Right lobe of liver (tissue), 6 donors: ENCODE measurements around the gene STAC. TPM values are rescaled to one million over a fixed set of nuclear protein-coding genes. Genes with fewer than 3 reads are reported as not detected.

Source experiments
- ATAC-seq, 4 donors: fragments of 200-7000 bp; cut with Tn5 transposase; one replicate each; pipeline ENCODE4 v1.9.1; 2020; ENCODE audit warnings: mild to moderate bottlenecking in 4 of 4, moderate library complexity in 4 of 4
- DNase-seq, 3 donors: peaks; one replicate each; pipeline ENCODE4 v3.0.0-alpha.2; 2020
- H3K27ac ChIP-seq, 3 donors: fragments of 200-600 bp; one replicate each; pipeline ENCODE4 v1.8.0; 2022
- H3K27me3 ChIP-seq, 2 donors: fragments of 200-600 bp; one replicate each; pipeline ENCODE4 v1.8.0; 2022
- H3K36me3 ChIP-seq, 4 donors: fragments of 200-600 bp; sonication (generic) in 1 of 4; one replicate each; pipeline versions ENCODE4 v1.5.1 to v1.8.0; 2017 to 2022; ENCODE audit warnings: control low read depth in 1 of 4
- H3K4me1 ChIP-seq, 4 donors: fragments of 200-600 bp; sonication (generic) in 1 of 4; one replicate each; pipeline versions ENCODE4 v1.5.1 to v1.8.0; 2017 to 2022; ENCODE audit warnings: control low read depth in 1 of 4
- H3K4me3 ChIP-seq, 3 donors: fragments of 200-600 bp; one replicate each; pipeline ENCODE4 v1.8.0; 2022
- H3K9me3 ChIP-seq, 4 donors: fragments of 200-600 bp; sonication (generic) in 1 of 4; one replicate each; pipeline versions ENCODE4 v1.5.1 to v1.8.0; 2017 to 2022; ENCODE audit warnings: control low read depth in 1 of 4
- CTCF ChIP-seq, 4 donors: fragments of 200-600 bp in 3 of 4; fragments of 450-650 bp in 1 of 4; IDR thresholded peaks; one replicate each; pipeline versions ENCODE4 v1.5.1 to v1.8.0; 2016 to 2022; ENCODE audit warnings: antibody characterized with exemption in 4 of 4, mild to moderate bottlenecking in 2 of 4
- POLR2A ChIP-seq: fragments of 450-650 bp; IDR thresholded peaks from one replicate; pipeline ENCODE4 v1.6.1; 2017; ENCODE audit warnings: antibody characterized with exemption, mild to moderate bottlenecking
- WGBS: methylation state at CpG from one replicate; pipeline ENCODE4 v1.1.6; 2018; ENCODE audit warnings: low coverage, low lambda C conversion rate; ENCODE audit not compliant: insufficient coverage; ENCODE audit errors: missing lambda C conversion rate; 5-methylcytosine and 5-hydroxymethylcytosine counted together
- intact Hi-C, 2 donors: fragments of 100-400 bp; cut with DNase I; formaldehyde crosslinking; loops; one replicate each; pipeline versions ENCODE4 v1.11.2 to v1.14.1; 2022
- total RNA-seq, 6 experiments: library from RNA; depleted of rRNA in 2 of 6; stranded (reverse); fragments of >200 nt in 2 of 6; fragmentation: NEBNext Ultra II Directional in 3 of 6; extraction: Animal tissue kit (Norgen Biotek cat#: 25700) in 3 of 6; gene quantifications; one replicate each; pipeline versions ENCODE4 v1.1.0 to v1.2.4, GENCODE V29; 2016 to 2023
- donor health status: DM: no; HTN: yes; CAD: no.
- donor health status: DM: no; HTN: no; CAD: no.
- donor health status: DM: no; HTN: no; CAD: no.
- donor health status: DM: no; HTN: yes; CAD: no.
- donor health status: DM: no; HTN: yes; CAD: no.

STAC gene
- total RNA-seq, 6 experiments from 2014 or later, result 0.19 to 1.2 (median 0.70) TPM

GRCh38 chr3:36482880-36483279, 102.6 kb downstream of the STAC start:
- WGBS, result 60% methylated on average over 1 of the region's 3 CpGs
- no peak for ATAC-seq
- no peaks in the 10 kb centered on the region for H3K27me3 ChIP-seq
- no peaks in the 10 kb centered on the region for H3K4me1 ChIP-seq
- no peak for DNase-seq
- intact Hi-C loops, result no loop called here
- H3K36me3 ChIP-seq, result no peaks in the 10 kb centered on the region
- no peaks in the 10 kb centered on the region for H3K9me3 ChIP-seq
- H3K4me3 ChIP-seq, result no peak overlapping the region
- no peak overlapping the region for H3K27ac ChIP-seq
- TF ChIP-seq POLR2A, result no peak
- TF ChIP-seq CTCF (IDR thresholded peaks at IDR 0.05), result no peak

GRCh38 chr3:36483709-36484108, 103.4 kb downstream of the STAC start:
- Histone ChIP-seq H3K4me3 (no peak overlapping the region), H3K27me3 (no peaks in the 10 kb centered on the region), H3K9me3 (no peaks in the 10 kb centered on the region), H3K4me1 (no peaks in the 10 kb centered on the region), H3K36me3 (no peaks in the 10 kb centered on the region), H3K27ac (no peak overlapping the region)
- DNase-seq (no peak), ATAC-seq (no peak)
- TF ChIP-seq CTCF (IDR thresholded peaks at IDR 0.05) (no peak), POLR2A (no peak)
- WGBS, result 81% methylated on average over 3 of the region's 5 CpGs
- intact Hi-C loops, result no loop called here

- TF ChIP-seq POLR2A, result no peak
- no peak for TF ChIP-seq CTCF (IDR thresholded peaks at IDR 0.05)
Observed at GRCh38 chr3:36484386-36484785, 104.1 kb downstream of the STAC start.

GRCh38 chr3:36486009-36486795, 105.9 kb downstream of the STAC start:
- Histone ChIP-seq H3K9me3 (no peaks in the 10 kb centered on the region), H3K27me3 (no peaks in the 10 kb centered on the region), H3K27ac (no peak overlapping the region), H3K4me3 (no peak overlapping the region), H3K4me1 (no peaks in the 10 kb centered on the region), H3K36me3 (no peaks in the 10 kb centered on the region)
- intact Hi-C loops, result no loop called here
- ATAC-seq (no peak), DNase-seq (no peak)
- 31% methylated on average over 2 of the region's 8 CpGs for WGBS
- TF ChIP-seq POLR2A (no peak), CTCF (IDR thresholded peaks at IDR 0.05) (no peak)

More at GRCh38 chr3:36484386-36484785, 104.1 kb downstream of the STAC start:
- Histone ChIP-seq H3K4me3 (no peak overlapping the region), H3K36me3 (no peaks in the 10 kb centered on the region), H3K4me1 (no peaks in the 10 kb centered on the region), H3K9me3 (no peaks in the 10 kb centered on the region), H3K27ac (no peak overlapping the region), H3K27me3 (no peaks in the 10 kb centered on the region)
- intact Hi-C loops, result no loop called here
- ATAC-seq, result no peak
- no peak for DNase-seq
- WGBS, result 11% methylated on average over 1 of the region's 1 CpG
